Peyer's patch (tissue), 4 donors: Measurements from ENCODE around the gene BANK1. TPM values are rescaled to one million over a fixed set of nuclear protein-coding genes. Genes with fewer than 3 reads are reported as not detected.

Experiments used
- DNase-seq, 3 donors: peaks; one replicate each; pipeline ENCODE4 v3.0.0-alpha.2; 2017 to 2019
- H3K27ac ChIP-seq, 4 donors: fragments of 200-600 bp; sonication (generic); one replicate each; pipeline ENCODE4 v1.5.1; 2016 to 2019
- H3K27me3 ChIP-seq, 2 donors: fragments of 200-600 bp; sonication (generic); one replicate each; pipeline ENCODE4 v1.5.1; 2019
- H3K36me3 ChIP-seq, 3 donors: fragments of 200-600 bp; sonication (generic); one replicate each; pipeline ENCODE4 v1.5.1; 2016 to 2019
- H3K4me1 ChIP-seq, 4 donors: fragments of 200-600 bp; sonication (generic); one replicate each; pipeline ENCODE4 v1.5.1; 2016 to 2019
- H3K4me3 ChIP-seq, 4 donors: fragments of 200-600 bp; sonication (generic); 1 replicate in 3 of 4; 2 replicates in 1 of 4; pipeline ENCODE4 v1.5.1; 2016 to 2019; ENCODE audit warnings: mild to moderate bottlenecking in 1 of 4
- H3K9me3 ChIP-seq, 4 donors: fragments of 200-600 bp; sonication (generic); one replicate each; pipeline ENCODE4 v1.5.1; 2016 to 2019; ENCODE audit warnings: mild to moderate bottlenecking in 1 of 4
- CTCF ChIP-seq, 6 experiments: fragments of 450-650 bp in 4 of 6; fragments of 200-600 bp in 2 of 6; sonication (generic) in 1 of 6; IDR thresholded peaks; one replicate each; pipeline ENCODE4 v1.5.1; 2017 to 2019; ENCODE audit warnings: antibody characterized with exemption in 6 of 6, mild to moderate bottlenecking in 3 of 6, moderate library complexity in 1 of 6
- POLR2A ChIP-seq, 2 donors: fragments of 450-650 bp; IDR thresholded peaks; one replicate each; pipeline ENCODE4 v1.5.1; 2017; ENCODE audit warnings: antibody characterized with exemption in 2 of 2, mild to moderate bottlenecking in 2 of 2, moderate library complexity in 2 of 2
- total RNA-seq, 4 donors: library from RNA; depleted of rRNA; stranded (reverse); fragments of >200 nt; gene quantifications; one replicate each; pipeline ENCODE4 v1.1.0, GENCODE V29; 2016

BANK1 gene
- total RNA-seq, 4 donors from 2014 or later = 0.53 to 351 (median 7.9) TPM

GRCh38 chr4:101858641-101859040 is 68.1 kb downstream of the BANK1 start:
- no peaks in the 10 kb centered on the region for H3K36me3 ChIP-seq
- H3K4me3 ChIP-seq = no peak overlapping the region
- no peaks in the 10 kb centered on the region for H3K4me1 ChIP-seq
- TF ChIP-seq POLR2A (IDR thresholded peaks at IDR 0.05) (no peak), CTCF (IDR thresholded peaks at IDR 0.05) (no peak)
- DNase-seq = no peak
- H3K27ac ChIP-seq = peak overlapping the region in 1 of 4 donors; percentile 34
- H3K9me3 ChIP-seq = no peaks in the 10 kb centered on the region
- H3K27me3 ChIP-seq = no peaks in the 10 kb centered on the region

- DNase-seq = no peak
- TF ChIP-seq CTCF (IDR thresholded peaks at IDR 0.05) (no peak), POLR2A (IDR thresholded peaks at IDR 0.05) (no peak)
- no peaks in the 10 kb centered on the region for H3K27me3 ChIP-seq
Observed at GRCh38 chr4:101862595-101862994, 72.1 kb downstream of the BANK1 start.

GRCh38 chr4:101864660-101865059 is 74.1 kb downstream of the BANK1 start:
- Histone ChIP-seq H3K4me3 (no peak overlapping the region), H3K27me3 (no peaks in the 10 kb centered on the region), H3K9me3 (no peaks in the 10 kb centered on the region), H3K4me1 (no peaks in the 10 kb centered on the region), H3K36me3 (no peaks in the 10 kb centered on the region), H3K27ac (no peak overlapping the region)
- no peak for TF ChIP-seq CTCF (IDR thresholded peaks at IDR 0.05)
- TF ChIP-seq POLR2A (IDR thresholded peaks at IDR 0.05) = no peak
- no peak for DNase-seq

More at GRCh38 chr4:101862595-101862994, 72.1 kb downstream of the BANK1 start:
- no peaks in the 10 kb centered on the region for H3K36me3 ChIP-seq
- peak overlapping the region in 1 of 4 donors; percentile 48 for H3K27ac ChIP-seq
- no peaks in the 10 kb centered on the region for H3K4me1 ChIP-seq
- no peaks in the 10 kb centered on the region for H3K9me3 ChIP-seq
- H3K4me3 ChIP-seq = no peak overlapping the region

- Histone ChIP-seq H3K4me3 (no peak overlapping the region), H3K27ac (no peak overlapping the region)
- no peak for TF ChIP-seq POLR2A (IDR thresholded peaks at IDR 0.05)
- no peak for TF ChIP-seq CTCF (IDR thresholded peaks at IDR 0.05)
Observed at GRCh38 chr4:101865501-101866062, 75.1 kb downstream of the BANK1 start.

GRCh38 chr4:101870874-101871273 is 80.3 kb downstream of the BANK1 start:
- Histone ChIP-seq H3K27ac (no peak overlapping the region), H3K9me3 (no peaks in the 10 kb centered on the region), H3K4me3 (no peak overlapping the region), H3K27me3 (no peaks in the 10 kb centered on the region), H3K36me3 (no peaks in the 10 kb centered on the region), H3K4me1 (no peaks in the 10 kb centered on the region)
- TF ChIP-seq POLR2A (IDR thresholded peaks at IDR 0.05) = no peak
- no peak for TF ChIP-seq CTCF (IDR thresholded peaks at IDR 0.05)
- DNase-seq = no peak

More at GRCh38 chr4:101865501-101866062, 75.1 kb downstream of the BANK1 start:
- H3K9me3 ChIP-seq = no peaks in the 10 kb centered on the region
- no peaks in the 10 kb centered on the region for H3K27me3 ChIP-seq
- no peaks in the 10 kb centered on the region for H3K4me1 ChIP-seq
- DNase-seq = no peak
- H3K36me3 ChIP-seq = no peaks in the 10 kb centered on the region
